ENCODE measurements around the gene ARID3A. TPM values are rescaled to one million over a fixed set of nuclear protein-coding genes. Genes with fewer than 3 reads are reported as not detected.

Gene ARID3A
- total RNA-seq, 1 experiment from 2014 or later, result 116 TPM

DNA sequence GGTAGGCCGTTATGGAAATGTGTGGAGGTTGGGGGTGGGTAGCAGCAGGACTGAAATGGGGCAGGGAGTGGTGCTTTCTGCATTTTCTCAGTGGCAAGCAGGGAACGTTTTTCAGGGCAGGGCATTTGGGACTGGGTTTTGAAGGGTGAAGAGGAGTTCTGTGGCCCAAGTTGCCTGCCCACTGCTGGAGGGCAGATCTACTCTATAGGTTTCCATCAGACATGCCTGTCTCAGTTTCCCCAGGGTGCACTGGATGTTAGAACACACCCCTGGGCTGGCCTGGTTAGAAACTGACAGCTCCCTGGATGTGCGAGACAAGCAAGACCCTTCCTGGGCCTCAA lies 73.5 kb downstream of the ARID3A start:
- no peaks in the 10 kb centered on the region for H3K36me3 Mint-ChIP-seq
- CTCF ChIA-PET, result interaction anchor here (1.1 to 1.7 kb wide), 3 partner anchors 20 to 245 kb away, joined by 3 to 4 read pairs (median 3); no protein-coding TSS in a partner anchor
- no peak for TF ChIP-seq GABPB1 (CRISPR knock-in tag; IDR thresholded peaks at IDR 0.05)
- TF ChIP-seq, protein P1, sequence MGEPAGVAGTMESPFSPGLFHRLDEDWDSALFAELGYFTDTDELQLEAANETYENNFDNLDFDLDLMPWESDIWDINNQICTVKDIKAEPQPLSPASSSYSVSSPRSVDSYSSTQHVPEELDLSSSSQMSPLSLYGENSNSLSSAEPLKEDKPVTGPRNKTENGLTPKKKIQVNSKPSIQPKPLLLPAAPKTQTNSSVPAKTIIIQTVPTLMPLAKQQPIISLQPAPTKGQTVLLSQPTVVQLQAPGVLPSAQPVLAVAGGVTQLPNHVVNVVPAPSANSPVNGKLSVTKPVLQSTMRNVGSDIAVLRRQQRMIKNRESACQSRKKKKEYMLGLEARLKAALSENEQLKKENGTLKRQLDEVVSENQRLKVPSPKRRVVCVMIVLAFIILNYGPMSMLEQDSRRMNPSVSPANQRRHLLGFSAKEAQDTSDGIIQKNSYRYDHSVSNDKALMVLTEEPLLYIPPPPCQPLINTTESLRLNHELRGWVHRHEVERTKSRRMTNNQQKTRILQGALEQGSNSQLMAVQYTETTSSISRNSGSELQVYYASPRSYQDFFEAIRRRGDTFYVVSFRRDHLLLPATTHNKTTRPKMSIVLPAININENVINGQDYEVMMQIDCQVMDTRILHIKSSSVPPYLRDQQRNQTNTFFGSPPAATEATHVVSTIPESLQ (CRISPR knock-in tag; IDR thresholded peaks at IDR 0.05), result no peak
- TF ChIP-seq, protein P2, sequence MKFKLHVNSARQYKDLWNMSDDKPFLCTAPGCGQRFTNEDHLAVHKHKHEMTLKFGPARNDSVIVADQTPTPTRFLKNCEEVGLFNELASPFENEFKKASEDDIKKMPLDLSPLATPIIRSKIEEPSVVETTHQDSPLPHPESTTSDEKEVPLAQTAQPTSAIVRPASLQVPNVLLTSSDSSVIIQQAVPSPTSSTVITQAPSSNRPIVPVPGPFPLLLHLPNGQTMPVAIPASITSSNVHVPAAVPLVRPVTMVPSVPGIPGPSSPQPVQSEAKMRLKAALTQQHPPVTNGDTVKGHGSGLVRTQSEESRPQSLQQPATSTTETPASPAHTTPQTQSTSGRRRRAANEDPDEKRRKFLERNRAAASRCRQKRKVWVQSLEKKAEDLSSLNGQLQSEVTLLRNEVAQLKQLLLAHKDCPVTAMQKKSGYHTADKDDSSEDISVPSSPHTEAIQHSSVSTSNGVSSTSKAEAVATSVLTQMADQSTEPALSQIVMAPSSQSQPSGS (CRISPR knock-in tag; IDR thresholded peaks at IDR 0.05; ENCODE audit: borderline replicate concordance, low read depth), result no peak
- TF ChIP-seq, protein P3, sequence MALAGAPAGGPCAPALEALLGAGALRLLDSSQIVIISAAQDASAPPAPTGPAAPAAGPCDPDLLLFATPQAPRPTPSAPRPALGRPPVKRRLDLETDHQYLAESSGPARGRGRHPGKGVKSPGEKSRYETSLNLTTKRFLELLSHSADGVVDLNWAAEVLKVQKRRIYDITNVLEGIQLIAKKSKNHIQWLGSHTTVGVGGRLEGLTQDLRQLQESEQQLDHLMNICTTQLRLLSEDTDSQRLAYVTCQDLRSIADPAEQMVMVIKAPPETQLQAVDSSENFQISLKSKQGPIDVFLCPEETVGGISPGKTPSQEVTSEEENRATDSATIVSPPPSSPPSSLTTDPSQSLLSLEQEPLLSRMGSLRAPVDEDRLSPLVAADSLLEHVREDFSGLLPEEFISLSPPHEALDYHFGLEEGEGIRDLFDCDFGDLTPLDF (CRISPR knock-in tag; IDR thresholded peaks at IDR 0.05), result no peak
- TF ChIP-seq, protein P4, sequence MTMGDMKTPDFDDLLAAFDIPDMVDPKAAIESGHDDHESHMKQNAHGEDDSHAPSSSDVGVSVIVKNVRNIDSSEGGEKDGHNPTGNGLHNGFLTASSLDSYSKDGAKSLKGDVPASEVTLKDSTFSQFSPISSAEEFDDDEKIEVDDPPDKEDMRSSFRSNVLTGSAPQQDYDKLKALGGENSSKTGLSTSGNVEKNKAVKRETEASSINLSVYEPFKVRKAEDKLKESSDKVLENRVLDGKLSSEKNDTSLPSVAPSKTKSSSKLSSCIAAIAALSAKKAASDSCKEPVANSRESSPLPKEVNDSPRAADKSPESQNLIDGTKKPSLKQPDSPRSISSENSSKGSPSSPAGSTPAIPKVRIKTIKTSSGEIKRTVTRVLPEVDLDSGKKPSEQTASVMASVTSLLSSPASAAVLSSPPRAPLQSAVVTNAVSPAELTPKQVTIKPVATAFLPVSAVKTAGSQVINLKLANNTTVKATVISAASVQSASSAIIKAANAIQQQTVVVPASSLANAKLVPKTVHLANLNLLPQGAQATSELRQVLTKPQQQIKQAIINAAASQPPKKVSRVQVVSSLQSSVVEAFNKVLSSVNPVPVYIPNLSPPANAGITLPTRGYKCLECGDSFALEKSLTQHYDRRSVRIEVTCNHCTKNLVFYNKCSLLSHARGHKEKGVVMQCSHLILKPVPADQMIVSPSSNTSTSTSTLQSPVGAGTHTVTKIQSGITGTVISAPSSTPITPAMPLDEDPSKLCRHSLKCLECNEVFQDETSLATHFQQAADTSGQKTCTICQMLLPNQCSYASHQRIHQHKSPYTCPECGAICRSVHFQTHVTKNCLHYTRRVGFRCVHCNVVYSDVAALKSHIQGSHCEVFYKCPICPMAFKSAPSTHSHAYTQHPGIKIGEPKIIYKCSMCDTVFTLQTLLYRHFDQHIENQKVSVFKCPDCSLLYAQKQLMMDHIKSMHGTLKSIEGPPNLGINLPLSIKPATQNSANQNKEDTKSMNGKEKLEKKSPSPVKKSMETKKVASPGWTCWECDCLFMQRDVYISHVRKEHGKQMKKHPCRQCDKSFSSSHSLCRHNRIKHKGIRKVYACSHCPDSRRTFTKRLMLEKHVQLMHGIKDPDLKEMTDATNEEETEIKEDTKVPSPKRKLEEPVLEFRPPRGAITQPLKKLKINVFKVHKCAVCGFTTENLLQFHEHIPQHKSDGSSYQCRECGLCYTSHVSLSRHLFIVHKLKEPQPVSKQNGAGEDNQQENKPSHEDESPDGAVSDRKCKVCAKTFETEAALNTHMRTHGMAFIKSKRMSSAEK (CRISPR knock-in tag; IDR thresholded peaks at IDR 0.05; ENCODE audit: borderline replicate concordance), result no peak
- TF ChIP-seq, protein P5, sequence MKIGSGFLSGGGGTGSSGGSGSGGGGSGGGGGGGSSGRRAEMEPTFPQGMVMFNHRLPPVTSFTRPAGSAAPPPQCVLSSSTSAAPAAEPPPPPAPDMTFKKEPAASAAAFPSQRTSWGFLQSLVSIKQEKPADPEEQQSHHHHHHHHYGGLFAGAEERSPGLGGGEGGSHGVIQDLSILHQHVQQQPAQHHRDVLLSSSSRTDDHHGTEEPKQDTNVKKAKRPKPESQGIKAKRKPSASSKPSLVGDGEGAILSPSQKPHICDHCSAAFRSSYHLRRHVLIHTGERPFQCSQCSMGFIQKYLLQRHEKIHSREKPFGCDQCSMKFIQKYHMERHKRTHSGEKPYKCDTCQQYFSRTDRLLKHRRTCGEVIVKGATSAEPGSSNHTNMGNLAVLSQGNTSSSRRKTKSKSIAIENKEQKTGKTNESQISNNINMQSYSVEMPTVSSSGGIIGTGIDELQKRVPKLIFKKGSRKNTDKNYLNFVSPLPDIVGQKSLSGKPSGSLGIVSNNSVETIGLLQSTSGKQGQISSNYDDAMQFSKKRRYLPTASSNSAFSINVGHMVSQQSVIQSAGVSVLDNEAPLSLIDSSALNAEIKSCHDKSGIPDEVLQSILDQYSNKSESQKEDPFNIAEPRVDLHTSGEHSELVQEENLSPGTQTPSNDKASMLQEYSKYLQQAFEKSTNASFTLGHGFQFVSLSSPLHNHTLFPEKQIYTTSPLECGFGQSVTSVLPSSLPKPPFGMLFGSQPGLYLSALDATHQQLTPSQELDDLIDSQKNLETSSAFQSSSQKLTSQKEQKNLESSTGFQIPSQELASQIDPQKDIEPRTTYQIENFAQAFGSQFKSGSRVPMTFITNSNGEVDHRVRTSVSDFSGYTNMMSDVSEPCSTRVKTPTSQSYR (CRISPR knock-in tag; IDR thresholded peaks at IDR 0.05), result no peak
- TF ChIP-seq PRRX2 (CRISPR knock-in tag; IDR thresholded peaks at IDR 0.05), result no peak
- TF ChIP-seq, protein P6, sequence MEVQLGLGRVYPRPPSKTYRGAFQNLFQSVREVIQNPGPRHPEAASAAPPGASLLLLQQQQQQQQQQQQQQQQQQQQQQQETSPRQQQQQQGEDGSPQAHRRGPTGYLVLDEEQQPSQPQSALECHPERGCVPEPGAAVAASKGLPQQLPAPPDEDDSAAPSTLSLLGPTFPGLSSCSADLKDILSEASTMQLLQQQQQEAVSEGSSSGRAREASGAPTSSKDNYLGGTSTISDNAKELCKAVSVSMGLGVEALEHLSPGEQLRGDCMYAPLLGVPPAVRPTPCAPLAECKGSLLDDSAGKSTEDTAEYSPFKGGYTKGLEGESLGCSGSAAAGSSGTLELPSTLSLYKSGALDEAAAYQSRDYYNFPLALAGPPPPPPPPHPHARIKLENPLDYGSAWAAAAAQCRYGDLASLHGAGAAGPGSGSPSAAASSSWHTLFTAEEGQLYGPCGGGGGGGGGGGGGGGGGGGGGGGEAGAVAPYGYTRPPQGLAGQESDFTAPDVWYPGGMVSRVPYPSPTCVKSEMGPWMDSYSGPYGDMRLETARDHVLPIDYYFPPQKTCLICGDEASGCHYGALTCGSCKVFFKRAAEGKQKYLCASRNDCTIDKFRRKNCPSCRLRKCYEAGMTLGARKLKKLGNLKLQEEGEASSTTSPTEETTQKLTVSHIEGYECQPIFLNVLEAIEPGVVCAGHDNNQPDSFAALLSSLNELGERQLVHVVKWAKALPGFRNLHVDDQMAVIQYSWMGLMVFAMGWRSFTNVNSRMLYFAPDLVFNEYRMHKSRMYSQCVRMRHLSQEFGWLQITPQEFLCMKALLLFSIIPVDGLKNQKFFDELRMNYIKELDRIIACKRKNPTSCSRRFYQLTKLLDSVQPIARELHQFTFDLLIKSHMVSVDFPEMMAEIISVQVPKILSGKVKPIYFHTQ (CRISPR knock-in tag; IDR thresholded peaks at IDR 0.05), result no peak
- TF ChIP-seq OVOL2 (CRISPR knock-in tag; IDR thresholded peaks at IDR 0.05; ENCODE audit: borderline replicate concordance), result no peak
- TF ChIP-seq SMAD3 (CRISPR knock-in tag; IDR thresholded peaks at IDR 0.05; ENCODE audit: borderline replicate concordance), result no peak
- TF ChIP-seq, protein P7, sequence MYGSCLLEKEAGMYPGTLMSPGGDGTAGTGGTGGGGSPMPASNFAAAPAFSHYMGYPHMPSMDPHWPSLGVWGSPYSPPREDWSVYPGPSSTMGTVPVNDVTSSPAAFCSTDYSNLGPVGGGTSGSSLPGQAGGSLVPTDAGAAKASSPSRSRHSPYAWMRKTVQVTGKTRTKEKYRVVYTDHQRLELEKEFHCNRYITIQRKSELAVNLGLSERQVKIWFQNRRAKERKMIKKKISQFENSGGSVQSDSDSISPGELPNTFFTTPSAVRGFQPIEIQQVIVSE (CRISPR knock-in tag; IDR thresholded peaks at IDR 0.05; ENCODE audit: borderline replicate concordance), result no peak
- no peak for TF ChIP-seq ZBTB21 (CRISPR knock-in tag; IDR thresholded peaks at IDR 0.05; ENCODE audit: borderline replicate concordance)
- no peak for TF ChIP-seq ZNF317 (CRISPR knock-in tag; IDR thresholded peaks at IDR 0.05; ENCODE audit: borderline replicate concordance, low read depth)
- TF ChIP-seq, protein P8, sequence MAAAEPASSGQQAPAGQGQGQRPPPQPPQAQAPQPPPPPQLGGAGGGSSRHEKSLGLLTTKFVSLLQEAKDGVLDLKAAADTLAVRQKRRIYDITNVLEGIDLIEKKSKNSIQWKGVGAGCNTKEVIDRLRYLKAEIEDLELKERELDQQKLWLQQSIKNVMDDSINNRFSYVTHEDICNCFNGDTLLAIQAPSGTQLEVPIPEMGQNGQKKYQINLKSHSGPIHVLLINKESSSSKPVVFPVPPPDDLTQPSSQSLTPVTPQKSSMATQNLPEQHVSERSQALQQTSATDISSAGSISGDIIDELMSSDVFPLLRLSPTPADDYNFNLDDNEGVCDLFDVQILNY (CRISPR knock-in tag; IDR thresholded peaks at IDR 0.05), result no peak
- no peak for TF ChIP-seq NR1H2 (CRISPR knock-in tag; IDR thresholded peaks at IDR 0.05)
- TF ChIP-seq ELF4 (CRISPR knock-in tag; IDR thresholded peaks at IDR 0.05; ENCODE audit: low read depth), result no peak
- TF ChIP-seq, protein P9, sequence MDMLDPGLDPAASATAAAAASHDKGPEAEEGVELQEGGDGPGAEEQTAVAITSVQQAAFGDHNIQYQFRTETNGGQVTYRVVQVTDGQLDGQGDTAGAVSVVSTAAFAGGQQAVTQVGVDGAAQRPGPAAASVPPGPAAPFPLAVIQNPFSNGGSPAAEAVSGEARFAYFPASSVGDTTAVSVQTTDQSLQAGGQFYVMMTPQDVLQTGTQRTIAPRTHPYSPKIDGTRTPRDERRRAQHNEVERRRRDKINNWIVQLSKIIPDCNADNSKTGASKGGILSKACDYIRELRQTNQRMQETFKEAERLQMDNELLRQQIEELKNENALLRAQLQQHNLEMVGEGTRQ (CRISPR knock-in tag; IDR thresholded peaks at IDR 0.05), result no peak
- peaks cover 49% of the 10 kb centered on the region for H3K27me3 Mint-ChIP-seq (ENCODE audit: low read depth)
- peaks cover 5% of the 10 kb centered on the region; the same call in 1 of the 2 replicates for H3K4me1 Mint-ChIP-seq
- ATAC-seq (no peak), DNase-seq (ENCODE audit: low spot score) (no peak)
- POLR2A ChIA-PET, result interaction anchor here (0.6 kb wide), 1 partner anchor 29 kb away, joined by 3 read pairs; no protein-coding TSS in a partner anchor
- H3K27ac Mint-ChIP-seq, result no peak overlapping the region
- peak overlapping the region; percentile 53 for H3K4me3 Mint-ChIP-seq
- no peaks in the 10 kb centered on the region for H3K9me3 Mint-ChIP-seq

Data from WTC11 (cell line).